A549 (cell line): ENCODE results near the gene SEPTIN10.

ENCODE experiments used
- BCL3 ChIP-seq: fragments of >200 bp; sonication (Bioruptor Twin); formaldehyde crosslinking; IDR thresholded peaks from 3 replicates; pipeline ENCODE4 v1.6.1; 2016
- CBX8 ChIP-seq: fragments of 200-600 bp; sonication (generic); IDR thresholded peaks from 2 replicates; pipeline ENCODE4 v1.6.1; 2016
- CEBPB ChIP-seq, 2 experiments: fragments of >200 bp in 1 of 2; sonication (Bioruptor Twin) in 1 of 2; formaldehyde crosslinking in 1 of 2; IDR thresholded peaks; 2 replicates each; pipeline ENCODE4 v1.6.1; 2012 to 2016
- CHD4 ChIP-seq: fragments of 200-600 bp; sonication (generic); IDR thresholded peaks from 2 replicates; pipeline ENCODE4 v1.6.1; 2016; ENCODE audit warnings: antibody characterized with exemption, mild to moderate bottlenecking, borderline replicate concordance
- CTCF ChIP-seq: fragments of >200 bp; sonication (Bioruptor Twin); formaldehyde crosslinking; IDR thresholded peaks from 3 replicates; pipeline ENCODE4 v1.5.1; 2016
- FOSB ChIP-seq: fragments of 250-450 bp; sonication (Bioruptor Pico); IDR thresholded peaks from 2 replicates; pipeline ENCODE4 v1.5.0; 2020; ENCODE audit warnings: mild to moderate bottlenecking, moderate library complexity
- JUN ChIP-seq, 2 experiments: fragments of >200 bp; sonication (Bioruptor Twin); formaldehyde crosslinking; IDR thresholded peaks; 2 replicates in 1 of 2; 3 replicates in 1 of 2; pipeline ENCODE4 v1.6.1; 2016 to 2017
- KDM1A ChIP-seq: fragments of 200-600 bp; sonication (generic); IDR thresholded peaks from 2 replicates; pipeline ENCODE4 v1.6.1; 2016; ENCODE audit warnings: low read depth, mild to moderate bottlenecking
- PHF8 ChIP-seq: fragments of 200-600 bp; sonication (generic); IDR thresholded peaks from 2 replicates; pipeline ENCODE4 v1.6.1; 2016; ENCODE audit warnings: low read depth, mild to moderate bottlenecking, antibody characterized with exemption, moderate library complexity, borderline replicate concordance
- POLR2A ChIP-seq: IDR thresholded peaks from 2 replicates; pipeline ENCODE4 v1.6.1; 2012; ENCODE audit warnings: mild to moderate bottlenecking, low read length
- REST ChIP-seq: fragments of 200-600 bp; sonication (generic); IDR thresholded peaks from 2 replicates; pipeline ENCODE4 v1.6.1; 2016; ENCODE audit warnings: antibody characterized with exemption, mild to moderate bottlenecking, moderate library complexity
- SREBF2 ChIP-seq: fragments of 450-650 bp; IDR thresholded peaks from 2 replicates; pipeline ENCODE4 v1.6.1; 2014; ENCODE audit warnings: mild to moderate bottlenecking, moderate library complexity

GRCh38 chr2:109638795-109639194, 25.0 kb upstream of the SEPTIN10 start:
- TF ChIP-seq SREBF2: no peak
- no peak for TF ChIP-seq POLR2A
- no peak for TF ChIP-seq FOSB (CRISPR knock-in tag)
- no peak for TF ChIP-seq CTCF
- TF ChIP-seq PHF8: no peak
- no peak for TF ChIP-seq CHD4
- no peak for TF ChIP-seq CBX8
- TF ChIP-seq BCL3: no peak
- TF ChIP-seq CEBPB (IDR thresholded peaks at IDR 0.05): no peak
- TF ChIP-seq REST: no peak
- TF ChIP-seq KDM1A: no peak
- TF ChIP-seq JUN (IDR thresholded peaks at IDR 0.05): no peak
